Peyer's patch (tissue), 4 donors: ENCODE measurements around the gene CPA1.

ENCODE experiments used
- POLR2A ChIP-seq, 2 donors: fragments of 450-650 bp; IDR thresholded peaks; one replicate each; pipeline ENCODE4 v1.5.1; 2017; ENCODE audit warnings: antibody characterized with exemption in 2 of 2, mild to moderate bottlenecking in 2 of 2, moderate library complexity in 2 of 2
- TF ChIP-seq, protein P1 (sequence below), 6 experiments: fragments of 450-650 bp in 4 of 6; fragments of 200-600 bp in 2 of 6; sonication (generic) in 1 of 6; IDR thresholded peaks; one replicate each; pipeline ENCODE4 v1.5.1; 2017 to 2019; ENCODE audit warnings: antibody characterized with exemption in 6 of 6, mild to moderate bottlenecking in 3 of 6, moderate library complexity in 1 of 6

GRCh38 chr7:130351791-130352090 is 28.6 kb upstream of the CPA1 start:
- TF ChIP-seq, protein P1, sequence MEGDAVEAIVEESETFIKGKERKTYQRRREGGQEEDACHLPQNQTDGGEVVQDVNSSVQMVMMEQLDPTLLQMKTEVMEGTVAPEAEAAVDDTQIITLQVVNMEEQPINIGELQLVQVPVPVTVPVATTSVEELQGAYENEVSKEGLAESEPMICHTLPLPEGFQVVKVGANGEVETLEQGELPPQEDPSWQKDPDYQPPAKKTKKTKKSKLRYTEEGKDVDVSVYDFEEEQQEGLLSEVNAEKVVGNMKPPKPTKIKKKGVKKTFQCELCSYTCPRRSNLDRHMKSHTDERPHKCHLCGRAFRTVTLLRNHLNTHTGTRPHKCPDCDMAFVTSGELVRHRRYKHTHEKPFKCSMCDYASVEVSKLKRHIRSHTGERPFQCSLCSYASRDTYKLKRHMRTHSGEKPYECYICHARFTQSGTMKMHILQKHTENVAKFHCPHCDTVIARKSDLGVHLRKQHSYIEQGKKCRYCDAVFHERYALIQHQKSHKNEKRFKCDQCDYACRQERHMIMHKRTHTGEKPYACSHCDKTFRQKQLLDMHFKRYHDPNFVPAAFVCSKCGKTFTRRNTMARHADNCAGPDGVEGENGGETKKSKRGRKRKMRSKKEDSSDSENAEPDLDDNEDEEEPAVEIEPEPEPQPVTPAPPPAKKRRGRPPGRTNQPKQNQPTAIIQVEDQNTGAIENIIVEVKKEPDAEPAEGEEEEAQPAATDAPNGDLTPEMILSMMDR (IDR thresholded peaks at IDR 0.05) = no peak
- no peak for TF ChIP-seq POLR2A (IDR thresholded peaks at IDR 0.05)
